Esophagus (tissue), 2 donors: Measurements from ENCODE around the gene SLC26A8. TPM values are rescaled to one million over a fixed set of nuclear protein-coding genes. Genes with fewer than 3 reads are reported as not detected.

Experiments
- H3K27ac ChIP-seq, 2 donors: one replicate each; pipeline ENCODE4 v1.5.1; 2013; ENCODE audit warnings: low read depth in 2 of 2, mild to moderate bottlenecking in 2 of 2, inconsistent platforms in 1 of 2, low read length in 1 of 2, moderate library complexity in 1 of 2
- H3K27me3 ChIP-seq, 2 donors: one replicate each; pipeline ENCODE4 v1.6.1; 2013; ENCODE audit warnings: low read length in 2 of 2, control low read depth in 1 of 2, mild to moderate bottlenecking in 1 of 2; ENCODE audit not compliant: insufficient read depth in 2 of 2, control insufficient read depth in 1 of 2
- H3K36me3 ChIP-seq, 2 donors: one replicate each; pipeline ENCODE4 v1.6.1; 2013; ENCODE audit warnings: low read length in 1 of 2; ENCODE audit not compliant: control insufficient read depth in 2 of 2, insufficient read depth in 2 of 2
- H3K4me1 ChIP-seq, 2 donors: one replicate each; pipeline ENCODE4 v1.6.1; 2013; ENCODE audit warnings: low read length in 1 of 2; ENCODE audit not compliant: control insufficient read depth in 2 of 2, insufficient read depth in 2 of 2
- H3K4me3 ChIP-seq, 2 donors: one replicate each; pipeline ENCODE4 v1.5.1; 2013; ENCODE audit warnings: low read length in 2 of 2, mild to moderate bottlenecking in 2 of 2, low read depth in 1 of 2, moderate library complexity in 1 of 2
- H3K9me3 ChIP-seq, 2 donors: one replicate each; pipeline ENCODE4 v1.6.1; 2013; ENCODE audit warnings: mild to moderate bottlenecking in 2 of 2, low read depth in 1 of 2, low read length in 1 of 2, moderate library complexity in 1 of 2; ENCODE audit not compliant: control insufficient read depth in 2 of 2, insufficient read depth in 1 of 2
- WGBS, 2 donors: extraction: QIAGEN DNeasy Blood & Tissue Kit; methylation state at CpG; one replicate each; pipeline ENCODE4 v1.1.7; 2013; 5-methylcytosine and 5-hydroxymethylcytosine counted together
- polyA plus RNA-seq, 2 donors: library from polyadenylated mRNA; stranded (reverse); fragments of 200-250 nt; gene quantifications; one replicate each; pipeline ENCODE4 v1.2.3, GENCODE V29; 2013
- donor health status: healthy with polysubstance abuse.
- donor health status: Bipolar disorder and iron deficiency.

Gene SLC26A8, protein sequence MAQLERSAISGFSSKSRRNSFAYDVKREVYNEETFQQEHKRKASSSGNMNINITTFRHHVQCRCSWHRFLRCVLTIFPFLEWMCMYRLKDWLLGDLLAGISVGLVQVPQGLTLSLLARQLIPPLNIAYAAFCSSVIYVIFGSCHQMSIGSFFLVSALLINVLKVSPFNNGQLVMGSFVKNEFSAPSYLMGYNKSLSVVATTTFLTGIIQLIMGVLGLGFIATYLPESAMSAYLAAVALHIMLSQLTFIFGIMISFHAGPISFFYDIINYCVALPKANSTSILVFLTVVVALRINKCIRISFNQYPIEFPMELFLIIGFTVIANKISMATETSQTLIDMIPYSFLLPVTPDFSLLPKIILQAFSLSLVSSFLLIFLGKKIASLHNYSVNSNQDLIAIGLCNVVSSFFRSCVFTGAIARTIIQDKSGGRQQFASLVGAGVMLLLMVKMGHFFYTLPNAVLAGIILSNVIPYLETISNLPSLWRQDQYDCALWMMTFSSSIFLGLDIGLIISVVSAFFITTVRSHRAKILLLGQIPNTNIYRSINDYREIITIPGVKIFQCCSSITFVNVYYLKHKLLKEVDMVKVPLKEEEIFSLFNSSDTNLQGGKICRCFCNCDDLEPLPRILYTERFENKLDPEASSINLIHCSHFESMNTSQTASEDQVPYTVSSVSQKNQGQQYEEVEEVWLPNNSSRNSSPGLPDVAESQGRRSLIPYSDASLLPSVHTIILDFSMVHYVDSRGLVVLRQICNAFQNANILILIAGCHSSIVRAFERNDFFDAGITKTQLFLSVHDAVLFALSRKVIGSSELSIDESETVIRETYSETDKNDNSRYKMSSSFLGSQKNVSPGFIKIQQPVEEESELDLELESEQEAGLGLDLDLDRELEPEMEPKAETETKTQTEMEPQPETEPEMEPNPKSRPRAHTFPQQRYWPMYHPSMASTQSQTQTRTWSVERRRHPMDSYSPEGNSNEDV
- under 1 TPM in 1 of 2 donors, not detected in 1; 0.04 TPM for polyA plus RNA-seq

GRCh38 chr6:36023996-36024795 is at the start of gene SLC26A8:
TSS of gene SLC26A8 (minus strand) at chr6:36024641. CDS start at chr6:36019707, 4,934 bp downstream.
- 20 to 22% methylated on average over 44 of the region's 44 CpGs for WGBS, 2 donors
- Histone ChIP-seq H3K4me1 (no peaks in the 10 kb centered on the region), H3K9me3 (no peaks in the 10 kb centered on the region), H3K27ac (no peak within 1 kb of the TSS), H3K4me3 (peak within 1 kb of the TSS; percentile 3 to 9), H3K36me3 (no peaks in the 10 kb centered on the region), H3K27me3 (no peaks in the 10 kb centered on the region)

DNA sequence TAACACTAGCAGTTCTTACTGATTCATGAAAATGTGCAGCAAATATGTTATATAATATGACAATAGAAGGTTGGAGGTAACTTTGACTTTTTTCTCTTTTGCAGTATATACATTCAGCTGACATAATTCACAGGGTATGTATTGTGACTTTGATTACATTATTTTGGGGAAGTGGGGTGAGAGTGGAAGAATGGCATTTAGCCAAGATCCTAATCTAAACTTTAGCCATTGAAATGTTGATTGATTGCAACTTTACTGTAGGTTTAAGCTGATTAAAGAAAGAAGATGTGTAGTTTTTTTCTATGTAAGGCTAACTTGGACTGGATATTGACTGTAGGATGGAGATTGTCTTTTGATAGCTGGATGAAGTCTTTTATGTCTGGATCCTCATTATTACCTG is 49.1 kb upstream of the SLC26A8 start:
- no peaks in the 10 kb centered on the region for H3K9me3 ChIP-seq
- no peaks in the 10 kb centered on the region for H3K27me3 ChIP-seq
- H3K36me3 ChIP-seq: peaks cover 3% of the 10 kb centered on the region in 2 donors
- H3K27ac ChIP-seq: no peak overlapping the region
- no peaks in the 10 kb centered on the region for H3K4me1 ChIP-seq
- H3K4me3 ChIP-seq: no peak overlapping the region

DNA sequence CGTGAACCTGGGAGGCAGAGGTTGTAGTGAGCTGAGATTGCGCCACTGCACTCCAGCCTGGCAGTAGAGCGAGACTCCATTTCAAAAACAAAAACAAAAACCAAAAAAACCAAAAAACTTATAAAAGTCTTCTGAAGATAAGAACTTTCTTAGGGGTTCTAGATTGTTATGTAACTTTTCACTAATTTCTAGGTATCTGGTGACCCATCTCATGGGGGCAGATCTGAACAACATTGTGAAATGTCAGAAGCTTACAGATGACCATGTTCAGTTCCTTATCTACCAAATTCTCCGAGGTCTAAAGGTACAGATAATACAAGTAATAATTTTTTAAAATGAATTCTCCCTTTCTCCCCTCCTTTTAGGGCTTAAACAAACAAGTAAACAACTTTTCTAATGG is 48.2 kb upstream of the SLC26A8 start:
- WGBS, 2 donors: 92 to 99% methylated on average over 4 of the region's 4 CpGs
- H3K27me3 ChIP-seq: no peaks in the 10 kb centered on the region
- H3K36me3 ChIP-seq: peaks cover 0 to under 1% of the 10 kb centered on the region in 2 donors
- no peaks in the 10 kb centered on the region for H3K9me3 ChIP-seq
- no peak overlapping the region for H3K4me3 ChIP-seq
- no peaks in the 10 kb centered on the region for H3K4me1 ChIP-seq
- peak overlapping the region in 1 of 2 donors; percentile 42 for H3K27ac ChIP-seq

GRCh38 chr6:36071714-36072113 is 47.3 kb upstream of the SLC26A8 start:
- H3K9me3 ChIP-seq: no peaks in the 10 kb centered on the region
- H3K4me1 ChIP-seq: no peaks in the 10 kb centered on the region
- H3K4me3 ChIP-seq: no peak overlapping the region
- H3K36me3 ChIP-seq: no peaks in the 10 kb centered on the region
- peak overlapping the region; percentile 12 to 42 for H3K27ac ChIP-seq
- H3K27me3 ChIP-seq: no peaks in the 10 kb centered on the region
- 65 to 71% methylated on average over 1 of the region's 1 CpG for WGBS, 2 donors

DNA sequence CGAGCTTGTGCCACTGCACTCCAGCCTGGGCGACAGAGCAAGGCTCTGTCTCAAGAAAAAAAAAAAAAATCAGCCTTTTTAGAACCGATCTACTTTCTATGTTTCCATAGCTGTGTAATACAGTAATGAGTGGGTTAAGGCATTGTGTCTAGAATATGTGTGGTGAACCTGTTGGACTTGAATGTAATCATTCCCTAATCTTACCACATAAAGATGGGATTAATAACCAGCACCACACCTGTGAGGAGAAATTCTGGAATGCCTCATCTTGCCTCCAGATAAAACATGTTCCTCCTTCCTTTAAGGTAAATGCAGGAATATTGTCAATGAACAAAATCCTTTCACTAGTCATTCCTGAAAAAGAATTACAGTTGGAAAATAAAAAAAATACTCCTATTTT is 46.8 kb upstream of the SLC26A8 start:
- Histone ChIP-seq H3K4me3 (no peak overlapping the region), H3K36me3 (no peaks in the 10 kb centered on the region), H3K27me3 (no peaks in the 10 kb centered on the region), H3K9me3 (no peaks in the 10 kb centered on the region), H3K27ac (peak overlapping the region; percentile 7 to 47), H3K4me1 (no peaks in the 10 kb centered on the region)
- WGBS, 2 donors: 64 to 66% methylated on average over 3 of the region's 3 CpGs

- Histone ChIP-seq H3K36me3 (no peaks in the 10 kb centered on the region), H3K4me3 (no peak overlapping the region), H3K9me3 (no peaks in the 10 kb centered on the region), H3K27me3 (no peaks in the 10 kb centered on the region), H3K4me1 (peaks cover 0 to 2% of the 10 kb centered on the region in 2 donors), H3K27ac (no peak overlapping the region)
- WGBS, 2 donors: 65 to 69% methylated on average over 3 of the region's 3 CpGs
These were observed 45.8 kb upstream of the SLC26A8 start for GRCh38 chr6:36070252-36070651.

- H3K27me3 ChIP-seq: no peaks in the 10 kb centered on the region
- H3K4me3 ChIP-seq: no peak overlapping the region
- H3K4me1 ChIP-seq: peaks cover 0 to 3% of the 10 kb centered on the region in 2 donors
- no peak overlapping the region for H3K27ac ChIP-seq
- WGBS, 2 donors: 43 to 54% methylated on average over 1 of the region's 1 CpG
- no peaks in the 10 kb centered on the region for H3K36me3 ChIP-seq
- H3K9me3 ChIP-seq: no peaks in the 10 kb centered on the region
These were observed 45.1 kb upstream of the SLC26A8 start for GRCh38 chr6:36069573-36069972.

DNA sequence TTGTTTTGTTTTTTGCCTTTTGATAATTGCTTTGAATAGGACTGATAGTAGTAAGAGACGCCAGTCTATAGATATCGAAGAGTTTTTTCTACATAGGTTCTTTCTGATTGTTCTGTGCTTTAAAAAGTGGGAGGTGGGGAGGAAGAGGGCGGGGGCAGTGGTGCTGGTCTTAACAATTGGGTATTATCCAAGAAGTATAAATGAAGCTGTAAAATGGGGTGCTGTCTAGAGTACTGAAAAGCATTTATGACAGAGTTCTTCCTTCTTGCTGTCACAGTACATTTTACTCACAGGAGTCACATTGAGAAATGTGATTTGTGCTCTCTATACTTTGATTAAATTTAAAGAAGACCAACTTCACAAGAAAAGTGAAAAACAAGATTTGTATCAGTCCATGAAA is 44.1 kb upstream of the SLC26A8 start:
- Histone ChIP-seq H3K36me3 (no peaks in the 10 kb centered on the region), H3K27me3 (no peaks in the 10 kb centered on the region), H3K27ac (no peak overlapping the region), H3K4me3 (no peak overlapping the region), H3K4me1 (peaks cover 0 to 3% of the 10 kb centered on the region in 2 donors), H3K9me3 (no peaks in the 10 kb centered on the region)
- 70 to 88% methylated on average over 3 of the region's 3 CpGs for WGBS, 2 donors

DNA sequence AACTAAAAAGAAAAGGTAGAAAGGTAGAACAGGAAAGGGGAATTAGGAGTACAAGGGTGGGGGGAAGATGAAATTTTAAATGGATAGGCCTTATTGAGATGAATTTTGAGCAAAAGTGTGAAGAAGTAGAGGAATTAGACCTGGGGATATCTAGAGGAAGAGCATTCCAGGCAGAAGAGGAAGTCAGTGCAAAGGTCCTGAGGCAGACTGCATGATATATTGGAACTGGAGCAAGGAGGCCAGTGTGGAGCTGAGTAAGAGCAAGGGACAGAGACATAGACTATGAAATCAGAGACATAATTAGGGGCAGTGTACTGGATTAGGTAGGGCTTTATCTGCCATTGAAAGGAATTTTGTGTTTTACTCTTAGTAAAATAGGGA is 43.6 kb upstream of the SLC26A8 start:
- Histone ChIP-seq H3K4me1 (peaks cover 0 to 3% of the 10 kb centered on the region in 2 donors), H3K4me3 (no peak overlapping the region), H3K9me3 (no peaks in the 10 kb centered on the region), H3K36me3 (no peaks in the 10 kb centered on the region), H3K27me3 (no peaks in the 10 kb centered on the region), H3K27ac (no peak overlapping the region)
